HG02973 (cell line): ENCODE measurements around the gene AGPAT3.
"Not testable (repeated sequence)": the region's sequence is repeated elsewhere in the genome, so short reads cannot be mapped to it uniquely, and the experiment has no call there.

Experiments used
- ATAC-seq: cut with Tn5 transposase; IDR thresholded peaks from one replicate; pipeline ENCODE4 v1.9.1; 2021; ENCODE audit warnings: moderate library complexity; ENCODE audit not compliant: unreplicated experiment

The AGPAT3 gene

GRCh38 chr21:43834146-43834905 is 30.7 kb upstream of the AGPAT3 start:
- ATAC-seq: no peak

GRCh38 chr21:43835050-43835449 is 30.0 kb upstream of the AGPAT3 start:
- ATAC-seq: no peak

GRCh38 chr21:43835861-43836260 is 29.2 kb upstream of the AGPAT3 start:
- ATAC-seq: no peak

- ATAC-seq: no peak
Observed at GRCh38 chr21:43836616-43837015, 28.4 kb upstream of the AGPAT3 start.

- ATAC-seq: no peak
Observed at GRCh38 chr21:43840259-43840658, 24.8 kb upstream of the AGPAT3 start.

- no peak for ATAC-seq
Observed at GRCh38 chr21:43842742-43843141, 22.3 kb upstream of the AGPAT3 start.

GRCh38 chr21:43844906-43845305 is 20.1 kb upstream of the AGPAT3 start:
- not testable (repeated sequence) for ATAC-seq

- no peak for ATAC-seq
Observed at GRCh38 chr21:43845386-43845785, 19.6 kb upstream of the AGPAT3 start.

- ATAC-seq: no peak
Observed at GRCh38 chr21:43846430-43846829, 18.6 kb upstream of the AGPAT3 start.

- ATAC-seq: no peak
Observed at GRCh38 chr21:43847301-43847700, 17.7 kb upstream of the AGPAT3 start.

- ATAC-seq: no peak
Observed at GRCh38 chr21:43848771-43849170, 16.3 kb upstream of the AGPAT3 start.

GRCh38 chr21:43849532-43850299 is 15.3 kb upstream of the AGPAT3 start:
- ATAC-seq: no peak

GRCh38 chr21:43850728-43851295 is 14.2 kb upstream of the AGPAT3 start:
- ATAC-seq: no peak

- no peak for ATAC-seq
Observed at GRCh38 chr21:43851593-43851992, 13.4 kb upstream of the AGPAT3 start.

GRCh38 chr21:43853851-43854772 is 10.9 kb upstream of the AGPAT3 start:
- ATAC-seq: no peak

GRCh38 chr21:43854773-43855633 is 10.0 kb upstream of the AGPAT3 start:
- ATAC-seq: no peak

GRCh38 chr21:43855955-43856354 is 9.1 kb upstream of the AGPAT3 start:
- ATAC-seq: no peak

GRCh38 chr21:43858806-43859648 is 6.0 kb upstream of the AGPAT3 start:
- no peak for ATAC-seq

- ATAC-seq: no peak
Observed at GRCh38 chr21:43859747-43860214, 5.2 kb upstream of the AGPAT3 start.
